NCI-H1436 (cell line): ENCODE measurements around the gene ESM1.
"Not testable (repeated sequence)": the region's sequence is repeated elsewhere in the genome, so short reads cannot be mapped to it uniquely, and the experiment has no call there.

Source experiments
- DNase-seq: peaks from one replicate; lab custom pipeline; 2025; lab: John Stamatoyannopoulos, UW

The ESM1 gene, protein sequence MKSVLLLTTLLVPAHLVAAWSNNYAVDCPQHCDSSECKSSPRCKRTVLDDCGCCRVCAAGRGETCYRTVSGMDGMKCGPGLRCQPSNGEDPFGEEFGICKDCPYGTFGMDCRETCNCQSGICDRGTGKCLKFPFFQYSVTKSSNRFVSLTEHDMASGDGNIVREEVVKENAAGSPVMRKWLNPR

DNA sequence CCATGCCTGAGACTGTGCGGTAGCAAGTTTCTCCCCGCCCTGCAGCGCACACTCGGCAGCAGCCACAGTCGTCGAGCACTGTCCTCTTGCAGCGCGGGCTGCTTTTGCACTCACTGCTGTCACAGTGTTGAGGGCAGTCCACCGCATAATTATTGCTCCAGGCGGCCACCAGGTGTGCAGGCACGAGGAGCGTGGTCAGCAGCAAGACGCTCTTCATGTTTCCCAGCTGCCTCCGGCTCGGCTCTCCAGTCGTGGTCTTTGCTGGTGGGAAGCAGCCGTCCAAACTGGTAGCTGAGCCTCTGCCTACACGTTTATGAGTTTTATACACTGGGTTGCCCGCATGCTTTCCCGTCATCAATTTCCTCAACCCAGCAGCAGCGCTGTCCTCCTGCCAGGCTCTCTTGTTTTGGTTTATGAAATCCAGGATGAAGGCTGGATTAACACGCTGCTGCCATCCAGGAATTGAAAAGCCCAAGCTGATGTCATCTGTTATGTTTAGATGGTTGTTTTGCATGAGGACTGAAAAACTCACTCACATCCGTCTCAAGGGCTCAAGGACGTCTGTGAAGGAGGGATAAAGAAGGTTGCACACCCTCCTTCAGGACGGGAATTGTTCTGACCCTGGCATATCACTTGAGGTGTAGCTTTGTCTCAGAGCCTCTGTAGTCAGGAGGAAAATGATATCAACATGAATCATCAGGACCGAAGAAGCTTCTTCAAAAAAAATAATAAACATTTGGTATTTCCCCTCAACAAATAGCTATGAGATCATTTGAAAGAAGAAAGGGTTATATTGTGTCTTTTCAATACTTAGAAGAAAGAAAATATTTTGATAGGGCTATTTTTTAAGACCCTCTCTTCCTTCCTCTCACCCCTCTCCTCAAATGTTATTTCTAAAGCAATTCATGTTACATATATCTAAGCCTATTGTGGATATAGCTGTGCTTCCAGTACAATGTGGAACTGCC lies at the start of gene ESM1:
TSS of gene ESM1 (minus strand) at position 293 of the 968 bp plus-strand sequence. CDS start at position 217, 76 bp downstream.
- DNase-seq: no peak

DNA sequence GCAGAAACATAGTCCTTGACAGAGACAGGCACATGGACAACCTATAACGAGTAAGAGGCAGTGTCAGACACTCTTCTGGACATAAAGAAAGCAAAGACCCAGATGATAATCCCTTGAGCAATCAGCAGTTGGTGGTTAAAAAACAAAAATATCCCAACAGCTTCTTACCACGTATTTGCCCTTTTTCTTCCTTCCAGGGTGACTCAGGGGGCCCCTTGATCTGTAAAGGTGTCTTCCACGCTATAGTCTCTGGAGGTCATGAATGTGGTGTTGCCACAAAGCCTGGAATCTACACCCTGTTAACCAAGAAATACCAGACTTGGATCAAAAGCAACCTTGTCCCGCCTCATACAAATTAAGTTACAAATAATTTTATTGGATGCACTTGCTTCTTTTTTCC lies 48.2 kb upstream of the ESM1 start:
- no peak for DNase-seq

DNA sequence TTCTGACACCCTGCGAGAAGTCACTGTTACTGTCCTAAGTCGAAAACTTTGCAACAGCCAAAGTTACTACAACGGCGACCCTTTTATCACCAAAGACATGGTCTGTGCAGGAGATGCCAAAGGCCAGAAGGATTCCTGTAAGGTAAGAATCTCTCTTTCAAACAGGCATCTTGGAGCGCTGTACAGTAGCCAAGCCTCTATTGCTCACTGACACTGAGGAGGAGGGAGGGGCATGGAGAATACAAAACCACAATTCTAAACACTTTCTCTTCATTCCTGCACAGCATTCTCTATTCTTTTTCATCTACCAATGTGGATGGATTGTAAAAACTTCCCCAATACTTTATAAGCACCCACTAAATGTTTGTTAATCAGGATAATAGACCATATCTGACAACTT lies 46.1 kb upstream of the ESM1 start:
- no peak for DNase-seq

DNA sequence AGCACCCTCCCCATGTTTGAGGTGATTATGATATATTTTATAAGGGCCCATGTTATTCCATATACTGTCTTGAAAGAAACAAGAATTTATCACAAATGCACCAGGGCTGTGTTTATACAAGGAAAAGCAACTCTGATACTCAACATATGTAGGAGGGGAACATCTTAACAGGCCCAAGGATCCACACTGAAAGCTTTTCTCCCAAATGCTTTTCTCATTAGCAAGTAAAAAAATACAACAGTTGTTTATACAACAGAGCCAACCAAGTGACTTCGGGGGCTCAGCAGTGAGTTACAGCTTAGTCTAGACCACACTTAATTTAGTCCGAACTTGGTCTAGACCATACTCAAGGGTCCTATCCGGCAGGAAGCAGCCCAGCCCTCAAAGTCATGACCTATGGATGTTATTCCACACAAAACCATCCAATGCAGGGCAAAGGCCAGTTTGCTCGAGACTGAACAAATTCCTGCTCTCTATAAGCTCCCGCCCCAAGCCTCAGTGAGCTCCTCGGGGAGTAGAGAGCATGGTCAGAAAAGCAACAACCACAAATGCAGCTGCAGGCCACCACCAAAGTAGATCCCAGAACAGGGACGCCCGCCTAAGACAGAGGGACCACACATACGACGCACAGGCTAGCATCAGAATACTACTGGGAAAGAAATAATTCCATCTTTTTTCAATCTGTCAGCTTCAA lies 45.4 kb upstream of the ESM1 start:
- no peak for DNase-seq

DNA sequence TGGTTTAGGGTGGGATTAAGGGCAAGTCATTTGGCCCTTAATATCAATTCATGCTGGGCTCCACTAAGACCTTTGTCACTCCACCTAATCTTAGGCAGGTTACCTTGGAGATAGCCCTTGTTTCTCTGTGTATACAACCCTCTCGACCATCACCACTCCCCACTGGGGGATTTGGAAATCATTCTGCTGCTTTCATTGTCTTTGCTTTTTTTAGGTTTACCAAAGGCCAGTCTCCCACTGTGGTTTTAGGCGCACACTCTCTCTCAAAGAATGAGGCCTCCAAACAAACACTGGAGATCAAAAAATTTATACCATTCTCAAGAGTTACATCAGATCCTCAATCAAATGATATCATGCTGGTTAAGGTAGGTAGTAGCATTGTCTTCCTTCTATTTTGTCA lies 44.8 kb upstream of the ESM1 start:
- DNase-seq: no peak

DNA sequence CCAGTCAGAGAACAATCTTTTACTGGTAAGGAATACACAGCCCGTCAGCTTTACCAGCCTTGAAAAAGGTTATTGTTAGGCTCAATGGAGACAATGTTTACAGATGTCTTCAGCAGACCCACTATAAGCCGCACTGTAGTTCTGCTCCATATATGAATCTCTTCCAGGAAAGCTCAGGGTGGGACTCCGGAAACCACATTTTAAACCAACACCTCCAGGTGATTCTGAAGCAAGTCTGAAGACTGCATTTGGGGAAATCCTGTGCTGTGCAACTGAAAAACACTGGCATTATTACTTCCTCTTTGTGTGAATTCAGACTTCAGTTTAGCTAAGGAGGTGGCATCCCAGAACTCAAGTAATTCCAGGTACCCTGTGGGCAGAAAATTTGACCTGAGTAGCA lies 42.2 kb upstream of the ESM1 start:
- DNase-seq: no peak

DNA sequence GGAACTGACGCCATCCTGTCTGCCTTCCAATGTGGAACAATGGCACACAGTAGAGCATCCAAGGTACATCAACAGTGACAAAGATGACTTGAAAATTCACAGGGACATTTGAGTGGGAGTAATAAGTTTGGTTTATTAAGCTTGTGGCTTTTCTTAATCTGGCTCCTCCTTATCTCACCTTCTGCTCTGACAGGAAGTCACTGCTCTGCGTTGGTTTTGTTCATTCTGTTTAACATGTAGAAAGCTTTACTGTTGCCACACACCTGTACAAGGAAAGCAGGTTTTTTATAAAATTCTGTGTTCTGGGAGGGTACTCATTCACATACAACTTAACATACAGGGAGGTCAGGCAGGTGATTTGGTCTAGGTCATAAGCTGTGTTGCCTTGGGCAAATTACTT lies 37.1 kb upstream of the ESM1 start:
- DNase-seq: no peak

DNA sequence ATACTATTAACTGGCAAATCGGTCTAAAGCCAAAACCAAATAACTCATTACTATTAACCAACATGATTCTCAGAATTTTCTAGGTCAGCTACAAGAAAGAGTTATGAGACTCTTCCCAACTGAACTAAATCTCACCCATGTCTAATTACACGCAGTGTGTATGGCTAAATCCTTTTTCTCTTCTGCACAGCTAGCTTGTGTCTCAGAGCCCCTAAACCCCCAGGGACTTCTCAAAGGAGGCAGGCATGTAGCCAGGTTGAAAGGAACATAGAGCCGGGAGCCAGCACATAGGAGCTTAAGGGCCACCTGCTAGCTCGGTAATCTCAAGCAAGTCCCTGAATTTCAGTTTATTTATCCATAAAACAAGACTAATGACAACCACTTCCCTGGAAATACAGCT lies 36.4 kb upstream of the ESM1 start:
- DNase-seq: peak; percentile 35

DNA sequence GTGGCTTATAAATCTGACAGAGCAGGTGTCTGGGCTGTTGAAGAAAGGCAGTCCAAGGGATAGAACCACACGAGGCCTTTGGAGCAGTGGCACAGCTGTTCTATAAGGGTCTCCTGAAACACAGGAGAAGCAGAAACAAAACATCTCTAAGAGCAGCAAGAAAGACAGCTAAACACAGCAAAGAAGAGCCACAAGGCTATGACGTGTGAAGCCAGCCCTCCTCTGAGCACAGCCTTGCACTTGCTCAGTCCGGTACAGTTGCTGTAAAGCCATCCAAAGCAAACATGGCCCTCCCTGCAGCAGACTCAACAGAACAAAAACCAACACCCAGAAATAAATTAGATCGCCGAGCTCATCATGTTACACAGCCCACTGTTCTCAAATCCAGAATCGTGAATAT lies 36.0 kb upstream of the ESM1 start:
- no peak for DNase-seq

DNA sequence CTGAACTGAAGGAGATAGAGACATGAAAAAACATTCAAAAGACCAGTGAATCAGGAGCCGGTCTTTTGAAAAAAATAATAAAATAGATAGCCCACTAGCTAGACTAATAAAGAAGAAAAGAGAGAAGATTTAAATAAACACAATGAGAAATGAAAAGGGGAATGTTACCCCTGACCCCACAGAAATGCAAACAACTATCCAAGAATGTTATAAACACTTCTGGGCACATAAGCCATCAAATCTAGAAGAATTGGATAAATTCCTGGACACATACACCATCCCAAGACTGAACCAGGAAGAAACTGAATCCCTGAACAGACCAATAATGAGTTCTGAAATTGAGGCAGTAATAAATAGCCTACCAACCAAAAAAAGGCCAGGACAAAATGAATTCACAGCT lies 24.8 kb upstream of the ESM1 start:
- not testable (repeated sequence) for DNase-seq

DNA sequence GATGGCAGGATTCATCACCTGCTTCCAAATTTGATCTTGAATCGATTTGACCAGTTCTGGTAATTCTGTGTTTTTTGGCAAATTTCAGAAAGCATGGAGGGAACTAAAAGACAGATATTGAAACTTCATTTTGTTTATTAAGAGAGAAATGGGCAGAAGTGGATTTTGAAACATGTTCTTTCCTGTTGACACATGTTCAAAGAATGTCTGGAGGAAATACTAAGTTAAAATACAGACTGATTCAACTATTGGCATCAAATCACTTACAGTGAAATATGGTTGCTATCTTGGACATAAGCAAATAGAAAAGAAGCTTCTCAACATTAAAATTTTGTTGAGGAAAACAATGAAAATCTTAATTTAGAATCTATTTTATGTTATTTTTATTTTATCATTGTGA lies 19.3 kb upstream of the ESM1 start:
- DNase-seq: no peak

DNA sequence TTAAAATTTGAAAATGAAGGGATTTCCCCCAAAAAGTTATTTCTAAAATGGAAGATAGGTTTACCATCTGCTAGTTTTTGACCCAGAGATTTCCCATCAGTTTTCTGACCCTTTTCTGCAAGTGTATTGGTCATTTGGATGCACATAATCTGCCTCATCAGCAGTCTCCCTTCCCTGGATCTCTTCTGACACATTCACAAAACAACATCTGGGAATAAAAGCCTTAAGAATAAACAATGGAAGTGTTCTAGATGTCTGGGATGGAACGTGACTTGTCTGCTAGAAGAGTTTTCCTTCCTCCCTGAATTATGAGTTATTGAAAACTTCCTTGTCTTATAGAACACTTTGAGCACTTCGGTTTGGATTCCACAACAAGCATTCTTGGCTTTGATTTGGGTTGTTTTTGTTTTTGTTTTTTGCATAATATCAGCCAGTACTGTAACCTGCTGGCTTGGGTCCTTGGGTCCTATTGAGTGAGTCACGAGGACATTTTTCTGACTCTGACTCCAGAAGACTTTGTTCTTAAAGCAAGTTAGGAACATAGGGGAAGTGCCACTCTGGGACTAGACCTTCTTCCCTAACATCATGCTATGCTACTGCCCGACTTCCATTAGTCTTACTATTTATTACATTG lies 18.2 kb upstream of the ESM1 start:
- DNase-seq: no peak

DNA sequence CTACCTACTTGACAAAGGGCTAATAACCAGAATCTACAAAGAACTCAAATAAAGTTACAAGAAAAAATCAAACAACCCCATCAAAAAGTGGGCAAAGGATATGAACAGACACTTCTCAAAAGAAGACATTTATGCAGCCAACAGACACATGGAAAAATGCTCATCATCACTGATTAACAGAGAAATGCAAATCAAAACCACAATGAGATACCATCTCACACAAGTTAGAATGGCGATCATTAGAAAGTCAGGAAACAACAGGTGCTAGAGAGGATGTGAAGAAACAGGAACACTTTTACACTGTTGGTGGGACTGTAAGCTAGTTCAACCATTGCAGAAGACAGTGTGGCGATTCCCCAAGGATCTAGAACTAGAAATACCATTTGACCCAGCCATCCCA lies 16.8 kb upstream of the ESM1 start:
- not testable (repeated sequence) for DNase-seq

DNA sequence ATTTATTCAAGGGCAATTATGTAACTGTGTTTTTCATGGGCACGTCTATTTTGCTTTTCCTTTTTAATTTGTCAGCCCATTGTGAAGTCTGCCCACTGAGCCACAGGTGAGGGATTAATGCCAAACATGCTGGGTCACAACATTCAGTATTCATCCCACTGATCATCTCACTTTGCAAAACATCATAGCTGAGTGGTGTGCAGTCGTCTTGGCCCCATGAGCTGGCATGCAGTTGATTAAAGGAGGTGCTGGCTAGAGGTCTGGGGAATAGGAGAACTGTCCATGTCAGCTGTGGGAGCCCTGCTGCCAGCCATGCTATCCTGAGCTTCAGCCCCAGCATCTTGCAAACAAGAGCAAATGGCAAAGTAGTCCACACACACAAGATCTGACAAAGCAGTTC lies 11.7 kb upstream of the ESM1 start:
- no peak for DNase-seq

DNA sequence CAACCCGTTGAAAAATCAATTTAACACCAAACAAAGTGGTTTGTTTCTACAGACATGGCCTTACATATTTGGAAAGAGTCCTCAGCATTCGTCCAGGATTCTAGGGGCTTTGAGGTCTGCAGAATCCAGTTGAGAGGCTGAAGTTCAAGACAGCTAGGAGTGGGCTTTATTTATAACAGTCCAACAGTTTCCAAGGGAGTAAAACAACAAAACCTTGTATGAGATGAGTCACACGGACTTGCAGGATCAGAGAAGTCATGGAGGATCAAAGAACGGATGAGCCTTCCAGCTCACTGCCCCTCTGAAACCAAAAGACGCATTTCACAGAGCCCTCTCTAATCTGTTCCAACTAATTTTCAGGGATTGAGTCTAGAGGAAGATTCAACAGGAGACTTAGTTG lies 11.1 kb upstream of the ESM1 start:
- no peak for DNase-seq

DNA sequence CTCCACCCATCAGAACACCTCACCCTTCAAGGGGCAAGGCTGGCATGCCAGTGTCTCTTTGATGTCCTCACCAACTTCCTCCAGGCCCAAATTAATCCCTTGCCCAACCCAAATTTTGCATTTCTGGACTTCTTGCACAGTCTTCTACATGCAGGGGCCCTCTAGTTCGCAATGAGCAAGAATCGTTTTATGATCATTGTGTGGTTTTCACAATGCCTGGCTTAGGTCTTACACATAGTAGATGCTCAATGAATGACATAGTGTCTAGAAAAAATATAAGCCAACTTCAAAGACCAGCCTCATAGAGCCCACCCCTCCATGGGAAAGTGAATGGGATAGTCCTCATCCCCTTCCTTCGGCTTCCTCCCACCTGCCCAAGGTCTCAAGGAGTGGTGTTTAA lies 9.8 kb upstream of the ESM1 start:
- no peak for DNase-seq

DNA sequence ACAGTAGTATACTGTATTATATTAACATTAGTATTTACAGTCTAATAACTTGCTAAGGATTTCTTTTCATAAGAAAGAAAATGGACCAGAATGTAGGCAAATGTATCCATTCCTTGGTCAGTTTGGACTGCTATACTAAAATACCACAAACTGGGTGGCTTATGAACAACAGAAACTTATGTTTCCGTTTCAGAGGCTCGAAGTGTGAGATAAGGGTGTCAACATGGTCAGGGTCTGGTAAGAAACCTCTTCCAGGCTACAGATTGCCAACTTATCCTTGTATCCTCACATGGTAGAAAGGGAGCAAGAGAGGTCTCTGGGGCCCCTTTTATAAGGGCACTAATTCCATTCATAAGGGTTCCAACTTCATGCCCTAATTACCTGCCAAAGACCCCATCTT lies 9.2 kb upstream of the ESM1 start:
- no peak for DNase-seq

DNA sequence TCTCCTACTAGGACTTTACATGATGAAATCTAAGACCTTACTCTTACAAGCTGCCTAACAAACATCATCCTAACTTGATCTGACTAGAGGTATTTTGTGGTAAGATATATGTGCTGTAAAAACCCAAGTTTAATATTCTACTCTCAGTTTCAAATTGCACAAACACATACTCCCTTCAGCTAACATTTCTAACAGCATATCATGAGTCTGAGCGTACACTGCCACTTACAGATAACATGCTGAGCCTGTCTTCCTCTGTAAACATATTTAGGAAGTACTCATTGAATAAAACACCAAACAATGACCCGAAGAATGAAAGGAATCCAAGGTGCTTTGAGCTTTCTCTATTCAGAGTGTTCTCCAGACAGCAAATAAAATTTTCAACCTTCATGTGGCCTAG lies 7.9 kb upstream of the ESM1 start:
- DNase-seq: no peak

DNA sequence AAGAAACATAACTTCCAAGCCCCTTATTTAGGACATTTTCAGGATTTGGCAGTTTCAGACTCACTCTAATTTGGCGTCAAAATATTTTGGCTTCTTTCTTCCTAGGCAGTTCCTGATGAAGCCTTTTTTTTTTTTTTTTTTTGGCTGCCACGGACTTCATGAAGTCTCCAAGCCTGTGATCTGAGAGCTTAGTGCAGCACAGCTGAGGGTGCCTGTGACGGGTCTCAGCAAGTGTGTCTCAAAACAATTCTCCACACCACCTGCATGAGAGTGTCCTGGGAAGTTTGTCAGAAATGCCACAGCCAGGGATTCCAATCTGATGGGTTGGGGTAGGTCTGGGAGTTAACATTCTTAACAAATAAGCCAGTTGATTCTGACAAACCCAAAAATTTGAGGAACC lies 6.0 kb upstream of the ESM1 start:
- no peak for DNase-seq

DNA sequence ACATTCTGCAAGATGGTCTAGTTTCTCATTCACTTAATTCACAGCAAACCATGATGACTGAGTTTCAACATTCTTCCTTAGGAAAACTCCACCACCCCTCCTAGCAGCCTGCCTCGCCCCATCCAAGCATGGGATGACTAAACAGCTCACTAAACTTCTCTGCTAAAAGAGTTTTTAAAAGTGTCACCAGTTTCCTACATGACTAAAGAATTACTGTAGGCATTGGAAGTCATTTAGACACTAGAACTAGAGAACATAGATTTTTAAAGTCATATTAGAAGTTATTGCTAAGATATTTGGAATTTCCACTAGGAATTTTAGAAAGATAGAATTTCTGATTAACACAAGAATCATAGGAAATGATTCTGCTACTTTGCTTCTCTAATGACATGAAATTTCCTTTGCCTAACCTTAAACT lies 5.5 kb upstream of the ESM1 start:
- no peak for DNase-seq

DNA sequence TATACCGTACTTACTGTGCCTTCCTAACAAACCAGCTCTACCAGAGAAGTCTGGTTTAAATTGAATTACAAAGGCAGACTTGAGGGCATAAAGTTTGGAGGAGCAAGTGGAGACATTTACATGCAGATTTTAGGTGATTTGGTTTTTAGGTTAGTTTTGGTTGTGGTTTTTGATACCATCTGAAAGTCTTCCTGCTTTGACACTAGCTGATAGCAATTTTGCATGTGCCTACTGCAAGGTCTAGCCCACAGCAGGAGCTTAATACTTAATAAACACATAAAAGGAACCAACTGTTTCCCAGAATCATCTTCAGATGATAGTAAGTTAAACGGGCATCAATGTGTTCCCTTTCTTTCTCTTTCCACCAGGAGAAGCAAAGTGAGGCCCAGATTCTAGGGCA lies 3.4 kb upstream of the ESM1 start:
- no peak for DNase-seq

DNA sequence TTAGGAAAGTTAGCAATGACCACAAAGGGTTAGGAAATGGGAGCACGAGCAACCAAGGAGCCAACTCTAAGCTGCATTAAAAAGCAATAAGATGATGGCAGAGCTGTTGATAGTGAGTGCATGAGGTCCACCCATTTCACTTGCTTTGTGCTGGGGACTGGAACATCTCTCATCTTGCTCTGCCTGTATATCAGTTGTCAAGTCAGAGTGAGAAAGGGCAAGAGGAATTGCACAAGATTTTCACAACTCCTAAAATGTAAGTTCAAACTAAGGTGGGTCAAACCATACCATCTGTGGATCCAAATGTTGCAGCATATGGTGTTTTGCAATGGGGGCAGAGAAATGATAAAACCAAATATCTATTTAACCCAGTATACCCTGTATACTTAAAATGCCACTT lies 2.8 kb upstream of the ESM1 start:
- DNase-seq: no peak

DNA sequence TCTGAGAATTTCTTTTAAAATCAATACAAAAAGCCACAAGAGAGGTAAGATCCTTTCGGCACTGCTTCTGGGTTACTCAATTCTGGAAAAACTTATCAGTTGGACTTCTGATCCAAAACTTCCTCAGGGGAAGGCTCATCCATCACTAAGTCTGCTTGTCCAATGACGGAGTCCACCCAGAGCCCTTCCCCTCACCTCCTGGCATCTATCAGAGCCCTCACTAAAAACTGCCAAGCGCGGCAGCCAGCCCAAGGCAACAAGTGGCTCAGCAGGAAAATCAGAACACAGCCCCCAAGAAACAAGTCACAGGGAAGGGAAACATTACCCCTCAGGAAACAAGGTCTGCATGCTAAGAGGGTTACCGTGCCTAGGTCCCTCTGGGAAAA lies 869 bp upstream of the ESM1 start:
- no peak for DNase-seq
